Fibroblast of peridontal ligament (primary cell): ENCODE results near the gene WNT3A.

Experiments
- DNase-seq: peaks from one replicate; pipeline ENCODE4 v3.0.0-alpha.2; 2010; ENCODE audit errors: extremely low read depth

The WNT3A gene

DNA sequence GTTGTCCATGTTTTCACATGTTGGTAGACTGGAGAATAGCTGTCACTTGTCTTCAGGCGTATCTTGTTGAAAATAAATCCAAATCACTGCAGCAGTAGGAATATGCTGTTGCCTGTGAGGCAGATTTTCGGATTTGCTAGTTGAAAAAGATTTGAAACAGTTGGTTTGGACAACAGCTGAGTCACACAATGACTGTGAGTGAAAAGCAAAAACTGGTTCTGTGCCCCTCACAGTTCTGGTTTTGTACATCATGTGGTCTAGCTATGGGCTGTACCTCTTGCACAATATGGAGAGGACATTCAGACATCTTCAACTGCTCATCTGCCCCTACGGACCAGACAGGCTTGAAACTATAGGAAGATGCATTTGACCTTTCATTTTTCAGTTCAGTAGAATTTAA lies 77.5 kb downstream of the WNT3A start:
- DNase-seq: peak; percentile 83

DNA sequence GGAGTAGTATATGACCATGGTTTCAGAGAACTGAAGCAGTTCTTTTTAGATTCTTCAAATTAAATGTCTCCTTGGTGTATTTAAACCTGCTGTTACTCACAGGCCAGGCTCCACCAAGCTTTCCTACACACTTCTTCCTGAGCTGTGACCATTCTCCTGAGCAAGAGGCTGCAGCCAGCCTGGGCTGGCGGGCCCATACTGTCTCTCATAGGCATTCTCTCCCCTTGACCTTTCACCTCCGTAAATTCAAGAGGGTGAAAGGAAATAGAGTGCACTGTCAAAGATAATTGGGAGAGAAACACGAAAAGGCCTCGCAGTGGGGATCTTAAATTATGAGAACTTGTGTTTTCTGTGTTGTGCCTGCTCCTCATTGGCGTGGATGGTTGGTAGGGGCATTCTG lies 78.0 kb downstream of the WNT3A start:
- no peak for DNase-seq

DNA sequence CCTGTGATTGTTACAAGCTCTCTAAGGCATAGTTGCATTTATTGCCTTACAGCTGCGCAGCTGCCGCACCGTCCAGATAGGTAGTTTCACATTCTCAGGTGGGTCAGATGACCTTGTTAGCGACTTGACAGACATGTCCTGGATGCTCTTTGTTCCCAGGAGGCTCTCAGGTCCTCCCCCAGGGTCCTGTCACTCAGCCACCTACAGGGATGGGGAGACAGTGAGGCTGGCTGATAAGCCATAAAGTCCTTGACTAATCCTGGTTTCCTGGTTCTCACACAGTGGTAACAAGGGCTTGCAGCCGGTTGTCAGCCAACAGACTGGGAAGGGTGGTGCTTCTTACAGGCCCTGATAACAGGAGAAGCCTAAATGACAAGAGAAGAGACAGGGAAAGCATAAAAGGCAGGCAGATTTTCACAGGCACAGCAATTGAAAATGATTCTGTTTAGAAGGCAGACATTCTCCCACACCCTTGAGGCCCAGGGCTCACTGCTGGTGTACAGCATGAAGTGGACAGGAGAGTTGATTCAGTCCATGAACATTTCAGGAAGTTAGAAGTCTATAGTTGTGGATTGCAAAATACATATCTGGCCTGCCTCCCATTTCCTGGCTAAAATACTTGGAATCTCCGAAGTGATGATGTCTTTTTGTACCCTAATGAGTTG lies 78.6 kb downstream of the WNT3A start:
- DNase-seq: peak; percentile 83

DNA sequence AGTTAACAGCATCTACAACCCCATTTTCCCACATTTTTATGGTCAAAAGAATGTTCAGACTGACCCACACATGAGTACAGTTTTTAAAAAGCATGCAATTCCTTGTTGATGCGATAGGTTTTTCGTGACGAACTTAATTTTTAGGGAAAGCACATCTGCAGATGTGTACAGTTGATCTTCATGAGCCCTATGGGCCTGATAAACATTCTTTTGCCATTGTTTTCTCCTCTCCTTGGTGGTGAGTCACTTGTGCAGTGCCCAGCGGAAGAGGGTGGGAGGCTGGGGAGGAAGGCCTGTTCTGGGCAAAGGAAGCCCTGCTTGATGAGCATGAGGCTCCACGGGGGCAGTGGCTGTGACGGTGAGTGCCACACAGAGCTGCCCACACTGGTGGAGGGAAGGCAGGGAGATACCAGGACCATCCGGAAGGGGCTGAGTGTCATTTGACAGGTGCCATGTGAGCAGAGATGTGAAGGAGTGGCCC lies 81.0 kb downstream of the WNT3A start:
- DNase-seq: peak; percentile 66

DNA sequence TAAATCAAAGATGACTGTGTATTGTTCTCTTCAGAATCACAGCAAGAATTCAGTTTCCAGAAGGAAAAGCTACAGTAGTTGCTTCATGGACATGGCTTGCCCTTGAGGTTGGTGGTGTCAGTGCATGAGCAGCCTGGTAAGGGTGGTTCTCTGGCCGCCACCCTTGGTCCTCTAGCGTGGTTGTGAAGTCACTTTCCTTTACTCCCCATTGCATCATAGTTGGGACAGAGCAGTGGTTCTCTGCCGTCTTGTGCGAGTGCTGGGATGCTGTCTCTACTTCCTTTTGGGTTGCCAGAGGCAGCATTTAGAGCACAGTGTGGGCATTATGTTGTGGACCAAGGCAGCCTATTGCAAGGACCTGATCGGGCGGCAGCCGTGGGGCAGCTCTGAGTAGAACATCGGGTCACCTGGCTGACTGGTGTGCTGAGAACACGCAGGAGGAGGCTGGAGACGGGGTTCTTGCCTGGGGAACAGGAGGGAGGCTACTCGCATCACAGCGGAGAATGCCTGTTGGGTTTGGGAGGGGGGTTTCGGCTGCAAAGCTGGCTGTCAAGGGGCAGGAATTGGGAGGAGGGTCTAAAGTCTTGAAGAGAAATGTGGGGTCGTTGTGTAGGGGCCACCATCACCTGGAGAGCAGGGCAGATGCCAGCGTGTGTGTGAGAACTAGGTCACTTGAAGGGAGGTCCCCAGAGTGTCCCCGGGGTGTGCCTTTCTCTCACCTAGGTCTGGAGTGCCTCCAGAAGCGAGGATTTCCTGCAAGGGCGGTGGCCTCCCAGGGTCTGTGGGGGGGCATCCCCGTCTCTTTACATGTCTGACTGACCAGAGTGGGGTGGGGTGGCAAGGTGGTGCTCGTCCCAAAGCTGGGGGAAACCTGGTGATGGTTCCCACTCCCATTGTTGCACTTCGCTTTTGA lies 82.0 kb downstream of the WNT3A start:
- DNase-seq: no peak

DNA sequence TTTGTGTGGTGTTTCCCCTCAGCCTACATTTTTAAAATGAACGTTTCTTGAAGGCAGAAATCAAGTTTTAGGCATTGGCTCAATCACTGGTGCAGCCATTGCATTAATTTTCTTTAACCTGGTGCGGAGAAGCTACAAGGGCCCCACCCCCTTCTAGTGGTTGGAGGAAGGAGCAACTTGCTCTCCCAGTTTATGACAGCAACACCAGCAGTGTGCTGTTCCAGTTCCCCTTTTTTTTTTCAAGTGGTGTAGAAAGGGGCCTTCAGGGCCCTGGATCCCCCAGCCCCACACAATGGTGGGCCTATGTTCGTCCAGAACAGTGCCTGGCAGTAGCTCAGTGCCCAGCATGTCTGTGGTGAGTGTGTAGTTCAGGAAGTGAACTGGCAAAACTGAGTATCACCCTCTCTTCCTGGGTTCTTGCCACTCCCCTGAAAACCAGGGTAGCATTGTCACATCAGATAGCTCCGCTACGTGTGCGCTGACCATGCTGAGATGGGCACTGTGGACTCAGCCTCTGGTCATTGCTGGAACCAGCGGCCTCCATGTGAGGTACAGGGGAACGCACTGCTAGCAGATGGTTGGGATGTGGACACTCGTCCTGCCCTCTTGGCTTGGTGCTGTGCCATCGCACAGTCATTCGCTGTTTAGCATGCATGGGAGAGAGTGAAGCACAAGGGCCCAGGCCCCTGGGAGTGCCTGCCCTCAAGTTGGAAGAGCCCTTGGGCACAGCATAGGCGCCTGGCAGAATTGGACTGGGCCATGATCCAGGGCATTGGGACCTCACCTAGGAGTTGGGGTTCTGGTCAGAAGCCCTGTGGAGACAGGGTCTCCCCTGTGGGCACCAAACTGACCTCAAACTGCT lies 83.0 kb downstream of the WNT3A start:
- DNase-seq: no peak

DNA sequence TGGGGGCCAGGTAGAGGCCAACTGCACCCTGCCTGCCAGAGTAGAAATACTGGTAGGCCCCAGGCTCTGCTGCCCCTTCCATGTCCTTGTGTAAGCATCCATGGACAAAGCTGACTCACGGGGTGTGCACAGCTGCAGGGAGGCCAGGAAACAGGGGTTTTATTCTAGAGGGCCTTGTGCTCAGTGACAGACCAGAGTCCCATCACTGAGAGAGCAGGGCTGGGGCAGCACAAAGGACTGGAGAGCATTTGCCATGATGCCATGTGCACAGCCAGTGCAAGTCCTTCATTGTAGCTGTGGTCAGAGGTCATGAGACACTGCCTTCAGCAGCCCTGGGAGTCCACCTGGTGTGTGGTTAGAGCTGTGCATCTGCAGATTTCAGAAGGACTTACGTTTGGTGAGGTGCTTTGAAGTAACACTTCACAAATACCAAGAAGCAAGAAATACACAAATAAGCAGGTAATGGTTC lies 83.8 kb downstream of the WNT3A start:
- no peak for DNase-seq

DNA sequence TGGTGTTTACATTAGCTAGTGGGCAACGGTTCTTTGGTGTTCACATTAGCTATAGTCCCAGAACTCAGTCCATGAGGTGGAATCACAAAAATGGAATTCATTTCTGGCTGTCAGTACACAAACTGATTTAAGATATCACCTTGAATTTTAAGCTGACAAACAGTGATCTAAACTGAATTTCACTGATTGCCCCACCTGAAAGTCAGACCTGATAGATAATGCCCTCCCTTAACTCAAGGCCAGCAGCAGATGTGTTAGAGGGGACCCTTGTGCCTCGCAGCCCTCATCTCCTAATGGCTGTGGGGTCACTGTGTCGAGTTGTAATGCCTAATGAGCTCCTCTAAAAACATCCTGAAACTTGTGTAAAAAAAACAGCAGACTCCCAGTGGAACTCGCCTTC lies 84.3 kb downstream of the WNT3A start:
- DNase-seq: no peak

DNA sequence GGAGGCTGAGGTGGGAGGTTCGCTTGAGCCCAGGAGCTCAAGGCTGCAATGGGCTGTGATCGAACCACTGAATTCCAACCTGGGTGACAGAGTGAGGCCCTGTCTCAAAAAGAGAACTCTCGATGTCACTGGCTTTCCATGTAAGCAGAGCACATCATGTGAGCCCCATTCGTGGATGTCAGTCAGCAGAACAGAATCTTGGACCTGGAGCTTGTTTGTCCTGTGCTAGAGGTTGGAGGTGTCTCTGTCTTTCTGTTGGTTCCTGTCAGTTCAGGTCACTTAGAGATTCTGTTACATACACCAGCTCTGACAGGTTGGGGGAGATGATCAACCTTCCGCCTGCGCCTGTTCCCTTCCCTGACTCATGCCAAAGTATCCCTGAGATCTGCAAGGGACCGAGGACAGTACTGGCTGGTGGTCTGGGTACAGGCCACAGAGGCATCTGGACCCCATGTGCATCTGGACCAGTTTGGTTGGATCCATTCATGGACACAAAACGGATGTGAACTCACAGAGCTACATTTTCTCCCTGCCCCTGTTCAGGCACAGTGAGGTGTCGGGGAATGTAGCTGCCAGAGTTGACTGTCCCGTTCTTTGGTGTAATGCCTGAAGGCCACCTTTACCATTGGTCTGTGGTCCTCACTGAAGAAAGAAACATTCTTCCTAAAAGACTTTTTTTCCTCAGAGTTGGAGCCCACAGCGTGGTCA lies 85.7 kb downstream of the WNT3A start:
- DNase-seq: no peak

DNA sequence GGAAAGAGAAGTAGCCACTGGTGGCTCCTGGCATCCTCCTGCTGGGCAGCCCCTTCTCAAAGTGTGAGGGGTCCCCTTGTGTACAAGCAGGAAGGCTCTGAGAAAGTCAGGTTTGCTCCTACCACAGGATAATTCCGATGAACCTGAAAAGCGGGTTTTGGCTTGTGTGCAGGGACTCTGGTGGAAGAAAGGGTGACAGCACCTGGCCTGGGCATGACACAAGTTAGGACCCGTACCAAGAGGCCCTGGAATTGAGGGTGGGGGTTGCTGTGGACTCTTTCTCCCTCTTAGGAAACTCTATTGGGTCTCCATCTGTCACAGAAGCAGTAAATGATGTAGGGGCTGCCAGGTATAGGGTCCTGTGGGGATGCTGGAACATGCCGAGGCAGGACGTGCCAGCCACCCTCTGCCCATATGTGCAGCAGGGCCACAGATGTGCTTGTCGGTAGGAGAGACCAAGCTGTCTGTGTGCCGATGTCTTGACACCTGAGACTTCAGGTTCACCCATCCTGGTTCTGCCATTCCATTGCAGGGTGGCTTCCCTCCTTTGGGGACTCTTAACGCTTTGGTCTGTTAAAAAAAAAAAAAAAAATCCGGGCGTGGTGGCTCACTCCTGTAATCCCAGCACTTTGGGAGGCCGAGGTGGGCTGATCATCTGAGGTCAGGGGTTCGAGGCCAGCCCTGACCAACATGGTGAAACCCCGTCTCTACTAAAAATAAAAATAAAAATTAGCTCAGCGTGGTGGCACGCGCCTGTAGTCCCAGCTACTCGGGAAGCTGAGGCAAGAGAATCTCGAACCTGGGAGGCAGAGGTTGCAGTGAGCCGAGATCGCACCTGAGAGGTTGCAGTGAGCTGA lies 86.5 kb downstream of the WNT3A start:
- no peak for DNase-seq

DNA sequence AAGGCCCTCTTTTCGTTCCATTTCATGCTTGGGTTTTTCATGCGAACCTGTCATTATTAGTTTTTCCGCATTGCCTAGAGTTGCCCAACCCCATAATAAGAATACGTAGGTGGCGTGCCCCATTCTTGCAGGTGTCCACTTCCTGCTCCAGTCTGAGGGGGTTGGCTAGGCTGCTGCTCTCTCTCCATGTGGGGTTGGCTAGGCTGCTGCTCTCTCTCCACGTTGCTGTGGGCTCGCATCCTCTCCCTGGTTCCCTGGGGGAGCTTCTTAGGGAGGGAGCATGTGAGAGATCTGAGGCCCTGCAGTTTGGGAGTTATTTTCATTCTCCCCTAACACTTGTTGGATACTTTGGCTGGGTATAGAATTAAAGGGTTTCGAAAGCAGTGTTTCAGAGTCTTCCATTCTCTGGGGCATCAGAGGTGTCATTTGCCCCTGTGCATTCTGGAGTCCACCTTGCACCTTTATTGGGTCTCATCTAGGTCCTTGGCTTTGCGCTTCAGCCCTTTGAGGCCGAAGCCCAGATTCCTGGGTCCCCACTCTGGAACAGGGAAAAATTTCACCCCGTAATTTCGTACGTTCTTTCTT lies 87.7 kb downstream of the WNT3A start:
- no peak for DNase-seq

DNA sequence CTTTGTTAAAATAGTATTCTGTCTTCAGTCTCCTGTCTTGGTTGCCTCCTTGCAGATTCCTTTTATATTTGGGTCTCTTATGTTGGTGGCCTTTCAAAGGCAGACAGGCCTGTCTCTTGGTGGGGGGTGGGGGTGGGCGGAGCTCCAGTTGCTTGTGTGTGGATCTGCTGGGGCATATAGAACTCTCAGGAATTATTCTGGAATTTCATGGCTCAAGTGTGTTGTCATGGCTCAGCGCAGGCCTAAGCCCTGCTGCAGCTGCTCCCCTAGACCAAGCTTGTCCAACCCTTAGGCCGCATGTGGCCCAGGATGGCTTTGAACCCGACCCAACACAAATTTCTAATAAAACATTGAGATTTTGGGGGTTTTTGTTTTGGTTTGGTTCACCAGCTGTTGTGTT lies 88.4 kb downstream of the WNT3A start:
- DNase-seq: no peak

DNA sequence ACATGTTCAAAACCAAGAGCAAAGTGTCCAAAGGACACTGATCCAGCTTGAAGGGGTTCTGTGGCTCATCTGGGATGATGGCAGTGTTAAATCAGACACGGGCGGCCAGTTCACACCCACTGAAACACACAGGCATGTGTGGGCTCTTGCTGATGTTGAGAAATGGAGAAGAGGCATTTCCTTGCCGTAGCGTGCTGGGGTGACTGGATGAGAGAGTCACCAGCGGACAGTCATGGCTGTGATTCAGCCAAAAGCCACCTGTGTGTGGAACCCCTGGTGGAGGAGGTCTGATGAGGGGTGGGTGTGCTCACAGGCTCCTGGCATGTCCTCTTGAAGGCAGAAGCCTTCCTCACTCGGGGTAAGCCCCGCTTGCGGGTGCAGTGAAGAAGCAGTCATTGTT lies 89.1 kb downstream of the WNT3A start:
- no peak for DNase-seq

DNA sequence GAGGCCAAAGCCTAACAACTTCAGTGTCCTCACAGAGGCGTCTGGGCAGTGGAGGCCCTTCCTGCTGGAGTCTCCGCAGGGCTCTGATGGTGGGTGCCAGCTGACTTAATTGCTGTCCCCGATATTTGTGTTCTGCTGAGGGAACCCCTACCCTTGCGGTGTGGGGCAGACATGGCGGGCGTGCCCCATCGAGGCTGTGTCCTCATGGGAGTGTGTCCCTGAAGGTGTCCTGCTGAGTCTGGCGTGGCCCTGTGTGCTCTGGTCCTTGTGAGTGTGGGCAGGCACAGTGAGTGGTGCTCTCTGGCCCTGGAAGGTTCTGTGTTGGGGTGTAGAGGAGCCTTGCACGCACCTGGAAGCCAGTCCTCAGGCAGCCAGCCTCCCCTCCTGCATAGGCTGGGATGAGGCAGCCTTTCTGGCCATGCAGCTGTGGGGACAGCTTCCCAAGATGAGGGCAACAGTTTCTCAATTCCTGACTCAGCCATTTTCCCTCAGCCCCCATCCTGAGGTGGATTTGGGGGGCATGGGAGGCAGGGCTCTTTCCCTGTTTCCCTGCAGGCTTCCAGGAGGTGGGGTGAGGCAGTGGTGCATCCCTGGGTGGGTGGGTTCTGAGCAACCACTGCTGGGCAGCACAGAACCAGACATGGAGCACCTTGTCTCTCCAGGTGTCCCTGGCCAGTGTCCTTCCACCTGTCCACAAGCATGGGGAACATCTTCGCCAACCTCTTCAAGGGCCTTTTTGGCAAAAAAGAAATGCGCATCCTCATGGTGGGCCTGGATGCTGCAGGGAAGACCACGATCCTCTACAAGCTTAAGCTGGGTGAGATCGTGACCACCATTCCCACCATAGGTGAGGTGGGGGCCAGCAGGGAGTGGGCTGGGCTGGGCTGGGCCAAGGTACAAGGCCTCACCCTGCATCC lies 89.9 kb downstream of the WNT3A start:
- no peak for DNase-seq

DNA sequence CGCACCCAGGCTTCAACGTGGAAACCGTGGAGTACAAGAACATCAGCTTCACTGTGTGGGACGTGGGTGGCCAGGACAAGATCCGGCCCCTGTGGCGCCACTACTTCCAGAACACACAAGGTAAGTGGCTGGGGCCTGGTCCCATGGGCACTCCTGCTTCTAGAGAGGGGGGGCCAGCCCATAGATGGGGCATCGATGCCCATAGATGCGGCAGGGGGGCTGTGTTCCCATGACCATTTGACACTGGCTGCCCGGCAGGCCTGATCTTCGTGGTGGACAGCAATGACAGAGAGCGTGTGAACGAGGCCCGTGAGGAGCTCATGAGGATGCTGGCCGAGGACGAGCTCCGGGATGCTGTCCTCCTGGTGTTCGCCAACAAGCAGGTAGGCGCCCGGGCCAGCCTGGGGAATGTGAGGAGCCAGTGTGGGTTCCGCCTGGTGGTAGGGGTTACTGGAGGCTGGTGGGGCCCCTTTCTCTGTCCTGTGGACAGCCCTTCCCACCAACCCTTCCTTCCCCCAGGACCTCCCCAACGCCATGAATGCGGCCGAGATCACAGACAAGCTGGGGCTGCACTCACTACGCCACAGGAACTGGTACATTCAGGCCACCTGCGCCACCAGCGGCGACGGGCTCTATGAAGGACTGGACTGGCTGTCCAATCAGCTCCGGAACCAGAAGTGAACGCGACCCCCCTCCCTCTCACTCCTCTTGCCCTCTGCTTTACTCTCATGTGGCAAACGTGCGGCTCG lies 90.7 kb downstream of the WNT3A start:
- DNase-seq: no peak

DNA sequence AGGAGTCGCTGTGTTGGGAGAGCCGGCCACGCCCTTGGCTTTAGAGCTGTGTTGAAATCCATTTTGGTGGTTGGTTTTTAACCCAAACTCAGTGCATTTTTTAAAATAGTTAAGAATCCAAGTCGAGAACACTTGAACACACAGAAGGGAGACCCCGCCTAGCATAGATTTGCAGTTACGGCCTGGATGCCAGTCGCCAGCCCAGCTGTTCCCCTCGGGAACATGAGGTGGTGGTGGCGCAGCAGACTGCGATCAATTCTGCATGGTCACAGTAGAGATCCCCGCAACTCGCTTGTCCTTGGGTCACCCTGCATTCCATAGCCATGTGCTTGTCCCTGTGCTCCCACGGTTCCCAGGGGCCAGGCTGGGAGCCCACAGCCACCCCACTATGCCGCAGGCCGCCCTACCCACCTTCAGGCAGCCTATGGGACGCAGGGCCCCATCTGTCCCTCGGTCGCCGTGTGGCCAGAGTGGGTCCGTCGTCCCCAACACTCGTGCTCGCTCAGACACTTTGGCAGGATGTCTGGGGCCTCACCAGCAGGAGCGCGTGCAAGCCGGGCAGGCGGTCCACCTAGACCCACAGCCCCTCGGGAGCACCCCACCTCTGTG lies 91.6 kb downstream of the WNT3A start:
- no peak for DNase-seq

DNA sequence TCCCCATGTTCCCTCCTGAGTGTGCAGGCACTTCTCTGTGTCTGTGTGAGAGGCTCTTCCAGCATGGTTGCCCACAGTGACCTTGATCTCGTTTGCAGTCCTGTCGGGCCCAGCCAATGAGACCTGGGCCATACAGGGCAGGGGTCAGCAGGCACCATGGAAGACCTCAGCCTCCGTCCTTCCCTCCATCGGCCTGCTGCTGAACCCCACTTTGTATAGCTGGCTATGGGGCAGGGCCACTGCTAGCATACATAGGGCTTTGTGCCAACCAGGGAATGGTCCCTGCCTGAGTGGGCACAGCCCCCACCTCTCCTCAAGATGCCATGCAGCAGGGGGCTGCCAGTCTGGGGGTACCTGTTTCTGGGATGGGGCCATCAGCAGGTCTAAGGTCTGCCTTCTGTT lies 92.5 kb downstream of the WNT3A start:
- DNase-seq: no peak
